Stimulated activated CD4-positive, alpha-beta T cell treated with anti-CD3 and anti-CD28 coated beads, Interleukin-1b, Interleukin-23, amount 100 ng/mL, for 24 hours (primary cell): ENCODE results near the gene ABCF2.
A peak's percentile ranks its signal among the peaks of the same experiment; 100 is the strongest.

Experiments
- DNase-seq, 4 experiments: peaks; one replicate each; pipeline ENCODE4 v3.0.0-alpha.2; 2020; ENCODE audit warnings: low read depth in 4 of 4, low spot score in 1 of 4

ABCF2 gene

GRCh38 chr7:151242159-151243044, 15.4 kb upstream of the ABCF2 start:
- DNase-seq = no peak

GRCh38 chr7:151241755-151242096, 14.7 kb upstream of the ABCF2 start:
- no peak for DNase-seq

DNA sequence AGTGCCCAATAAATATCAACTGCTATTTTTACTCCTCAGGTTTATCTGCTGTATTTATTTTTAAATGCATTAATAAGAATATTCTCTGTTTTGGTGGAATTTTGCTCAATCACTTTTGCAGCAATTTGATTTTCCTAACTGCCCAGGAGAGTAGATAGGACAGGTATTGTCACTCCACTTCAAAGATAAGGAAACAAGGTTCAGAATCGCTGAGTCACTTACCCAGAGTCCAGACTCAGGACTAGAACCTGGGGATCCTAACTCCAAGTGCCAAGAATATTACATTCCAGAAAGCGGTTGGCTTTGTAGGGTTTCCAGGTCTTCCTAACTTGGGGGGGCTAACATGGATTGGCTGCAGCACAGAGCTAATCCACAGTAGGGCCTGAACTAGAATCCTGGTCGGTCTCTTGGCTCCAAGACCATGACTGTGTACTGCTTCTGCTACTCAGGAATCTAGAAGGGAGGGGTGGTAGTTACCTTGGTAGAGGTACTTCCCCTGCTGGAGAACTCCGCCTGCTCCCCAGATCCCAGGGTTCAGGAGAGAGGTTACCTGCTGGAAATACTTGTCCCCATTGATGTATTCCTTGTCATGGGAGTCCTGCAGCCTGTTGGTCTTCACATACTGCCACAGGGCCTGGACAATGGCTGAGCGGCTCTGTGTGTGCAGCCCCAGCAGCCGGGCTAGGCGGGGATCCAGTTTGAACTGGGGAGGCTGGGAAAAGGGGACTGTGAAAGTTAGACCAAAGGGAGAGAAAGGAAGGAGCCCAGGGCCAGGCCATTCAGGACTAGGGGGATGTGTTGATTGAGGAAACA, 14.1 kb upstream of the ABCF2 start:
- DNase-seq = no peak

DNA sequence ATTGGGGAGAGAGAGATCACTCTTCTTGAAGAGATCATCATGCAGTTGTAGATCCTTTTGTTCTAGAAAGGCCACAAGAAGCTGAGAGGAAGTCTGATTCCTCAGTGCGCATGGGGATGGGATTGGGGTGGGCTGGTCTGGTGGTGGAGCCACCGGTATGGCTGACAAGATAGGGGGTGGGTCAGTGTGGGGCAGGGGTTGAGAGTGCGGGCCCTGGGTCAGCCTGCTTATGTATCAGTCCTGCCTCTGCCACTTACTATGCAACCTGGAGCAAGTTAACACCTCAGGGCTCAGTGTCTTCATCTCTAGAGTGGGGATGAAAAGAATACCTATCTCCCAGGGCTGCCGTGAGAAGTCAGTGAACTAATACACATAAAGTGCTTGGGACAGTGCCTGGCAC, 13.5 kb upstream of the ABCF2 start:
- DNase-seq = no peak

- DNase-seq = no peak
Observed at GRCh38 chr7:151239837-151240459, 12.9 kb upstream of the ABCF2 start.

DNA sequence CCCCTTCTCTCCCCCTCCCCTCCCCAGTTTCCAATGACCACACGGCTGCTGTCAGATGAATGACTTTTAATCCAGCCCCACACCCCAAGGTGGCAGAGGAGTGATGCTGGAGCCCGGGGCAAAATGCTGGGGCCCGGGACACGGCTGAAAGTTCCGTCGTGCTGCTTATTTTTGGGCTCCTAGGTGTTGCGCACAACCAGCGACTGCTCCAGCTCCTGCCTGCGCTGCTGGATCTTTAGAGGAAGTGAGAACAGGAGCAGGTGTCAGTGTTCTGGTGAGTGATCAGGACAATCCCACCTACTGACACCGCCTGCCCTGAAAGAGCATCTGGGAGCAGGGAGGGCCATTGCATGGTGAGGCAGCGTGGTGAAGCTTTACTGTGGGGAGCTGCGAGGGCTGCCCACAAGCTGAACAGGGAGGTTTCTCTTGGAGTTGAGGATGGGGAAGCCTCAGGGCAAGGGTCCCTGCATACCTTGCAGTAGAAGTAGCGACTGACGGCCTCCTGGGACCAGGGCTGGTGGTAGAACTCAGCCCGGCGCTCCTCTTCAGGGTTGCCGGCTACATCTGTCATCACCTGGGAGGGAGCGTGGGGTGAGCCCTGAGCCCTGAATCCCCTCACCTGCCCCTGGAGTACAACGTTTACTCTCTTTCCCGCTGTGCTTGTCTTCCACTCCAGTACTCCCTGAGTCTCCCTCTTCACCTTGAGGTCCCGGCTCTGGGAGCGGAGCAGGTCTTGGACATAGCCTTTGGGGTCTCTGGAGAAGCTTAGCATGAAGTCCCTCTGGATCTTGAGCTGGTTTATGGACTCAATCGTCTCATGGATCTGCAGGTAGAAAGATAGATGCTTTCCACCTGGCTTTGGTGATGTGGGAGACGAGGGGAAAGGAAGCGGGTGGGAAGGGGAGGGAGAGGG, 12.2 kb upstream of the ABCF2 start:
- DNase-seq = no peak

- no peak for DNase-seq
Observed at GRCh38 chr7:151238190-151238810, 11.3 kb upstream of the ABCF2 start.

DNA sequence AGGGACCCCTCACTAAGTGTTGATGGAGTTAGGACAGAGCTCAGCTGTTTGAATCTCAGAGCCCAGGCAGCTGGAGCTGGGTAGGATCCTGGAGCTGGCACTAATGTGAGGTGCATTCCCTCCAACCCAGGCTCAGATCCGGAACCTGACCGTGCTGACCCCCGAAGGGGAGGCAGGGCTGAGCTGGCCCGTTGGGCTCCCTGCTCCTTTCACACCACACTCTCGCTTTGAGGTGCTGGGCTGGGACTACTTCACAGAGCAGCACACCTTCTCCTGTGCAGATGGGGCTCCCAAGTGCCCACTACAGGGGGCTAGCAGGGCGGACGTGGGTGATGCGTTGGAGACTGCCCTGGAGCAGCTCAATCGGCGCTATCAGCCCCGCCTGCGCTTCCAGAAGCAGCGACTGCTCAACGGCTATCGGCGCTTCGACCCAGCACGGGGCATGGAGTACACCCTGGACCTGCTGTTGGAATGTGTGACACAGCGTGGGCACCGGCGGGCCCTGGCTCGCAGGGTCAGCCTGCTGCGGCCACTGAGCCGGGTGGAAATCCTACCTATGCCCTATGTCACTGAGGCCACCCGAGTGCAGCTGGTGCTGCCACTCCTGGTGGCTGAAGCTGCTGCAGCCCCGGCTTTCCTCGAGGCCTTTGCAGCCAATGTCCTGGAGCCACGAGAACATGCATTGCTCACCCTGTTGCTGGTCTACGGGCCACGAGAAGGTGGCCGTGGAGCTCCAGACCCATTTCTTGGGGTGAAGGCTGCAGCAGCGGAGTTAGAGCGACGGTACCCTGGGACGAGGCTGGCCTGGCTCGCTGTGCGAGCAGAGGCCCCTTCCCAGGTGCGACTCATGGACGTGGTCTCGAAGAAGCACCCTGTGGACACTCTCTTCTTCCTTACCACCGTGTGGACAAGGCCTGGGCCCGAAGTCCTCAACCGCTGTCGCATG, 10.5 kb upstream of the ABCF2 start:
- no peak for DNase-seq

- DNase-seq = no peak
Observed at GRCh38 chr7:151236406-151236805, 9.4 kb upstream of the ABCF2 start.

DNA sequence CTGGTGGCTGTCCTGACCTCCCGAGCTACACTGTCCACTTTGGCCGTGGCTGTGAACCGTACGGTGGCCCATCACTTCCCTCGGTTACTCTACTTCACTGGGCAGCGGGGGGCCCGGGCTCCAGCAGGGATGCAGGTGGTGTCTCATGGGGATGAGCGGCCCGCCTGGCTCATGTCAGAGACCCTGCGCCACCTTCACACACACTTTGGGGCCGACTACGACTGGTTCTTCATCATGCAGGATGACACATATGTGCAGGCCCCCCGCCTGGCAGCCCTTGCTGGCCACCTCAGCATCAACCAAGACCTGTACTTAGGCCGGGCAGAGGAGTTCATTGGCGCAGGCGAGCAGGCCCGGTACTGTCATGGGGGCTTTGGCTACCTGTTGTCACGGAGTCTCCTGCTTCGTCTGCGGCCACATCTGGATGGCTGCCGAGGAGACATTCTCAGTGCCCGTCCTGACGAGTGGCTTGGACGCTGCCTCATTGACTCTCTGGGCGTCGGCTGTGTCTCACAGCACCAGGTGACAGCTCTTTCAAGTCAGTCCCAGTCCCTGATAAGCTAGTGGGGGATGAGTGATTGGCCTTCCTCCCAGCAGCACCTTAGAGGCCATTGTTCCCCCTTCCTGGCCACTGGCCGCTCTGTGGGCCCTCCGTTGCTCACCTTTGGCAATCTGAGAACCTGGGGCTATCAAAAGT, 8.2 kb upstream of the ABCF2 start:
- DNase-seq = no peak

DNA sequence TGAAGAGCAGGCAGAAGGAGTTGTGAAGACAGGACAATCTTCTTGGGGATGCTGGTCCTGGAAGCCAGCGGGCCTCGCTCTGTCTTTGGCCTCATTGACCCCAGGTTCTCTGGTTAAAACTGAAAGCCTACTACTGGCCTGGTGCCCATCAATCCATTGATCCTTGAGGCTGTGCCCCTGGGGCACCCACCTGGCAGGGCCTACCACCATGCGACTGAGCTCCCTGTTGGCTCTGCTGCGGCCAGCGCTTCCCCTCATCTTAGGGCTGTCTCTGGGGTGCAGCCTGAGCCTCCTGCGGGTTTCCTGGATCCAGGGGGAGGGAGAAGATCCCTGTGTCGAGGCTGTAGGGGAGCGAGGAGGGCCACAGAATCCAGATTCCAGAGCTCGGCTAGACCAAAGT, 6.8 kb upstream of the ABCF2 start:
- DNase-seq = no peak

DNA sequence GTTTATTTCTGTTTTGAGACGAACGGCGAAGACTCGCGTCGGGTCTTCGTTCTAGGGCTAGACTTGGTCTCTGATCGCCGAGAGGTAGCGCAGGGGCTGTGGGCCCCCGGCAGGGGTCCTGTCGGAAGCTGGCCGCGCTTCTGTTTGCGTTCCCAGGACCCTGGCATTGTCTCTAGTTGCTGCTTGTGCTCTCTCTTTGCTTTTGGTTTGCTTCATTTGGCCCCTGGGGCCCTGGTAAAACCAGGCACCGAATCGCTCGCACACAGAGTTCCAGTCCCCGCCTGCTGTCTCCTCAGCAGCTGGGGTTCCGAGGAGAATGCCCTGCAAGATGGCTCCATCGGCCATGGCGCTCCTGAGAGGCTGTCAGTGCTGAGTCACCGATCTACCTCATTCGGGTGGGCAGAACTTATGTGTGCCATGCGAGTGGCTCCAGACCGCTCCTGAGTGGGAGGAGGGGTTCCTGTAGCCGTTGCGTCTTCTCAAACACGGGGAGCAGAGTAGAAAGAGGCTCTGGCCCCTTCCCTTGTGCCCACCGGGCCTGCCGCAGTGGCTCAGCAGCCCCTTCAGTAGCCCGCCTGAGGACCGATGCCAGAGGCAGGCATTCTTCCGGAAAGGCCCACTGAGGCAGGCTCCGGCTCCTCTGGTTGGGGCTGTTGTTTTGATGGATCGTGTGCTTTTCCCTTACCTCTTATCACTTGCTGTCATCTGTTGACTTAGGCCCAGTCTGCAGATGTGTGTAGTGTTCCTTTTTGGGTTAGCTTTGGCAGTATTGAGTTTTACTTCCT, 6.1 kb upstream of the ABCF2 start:
- peak; percentile 38 to 71 (median 66) for DNase-seq

- peak; percentile 71 to 87 (median 79) for DNase-seq
Observed at GRCh38 chr7:151232091-151232916, 5.3 kb upstream of the ABCF2 start, which contains the start of gene CHPF2. TSS of gene CHPF2 (plus strand) at chr7:151232483. CDS start at chr7:151234012, 1,529 bp downstream.

GRCh38 chr7:151231080-151231479, 4.1 kb upstream of the ABCF2 start:
- no peak for DNase-seq

DNA sequence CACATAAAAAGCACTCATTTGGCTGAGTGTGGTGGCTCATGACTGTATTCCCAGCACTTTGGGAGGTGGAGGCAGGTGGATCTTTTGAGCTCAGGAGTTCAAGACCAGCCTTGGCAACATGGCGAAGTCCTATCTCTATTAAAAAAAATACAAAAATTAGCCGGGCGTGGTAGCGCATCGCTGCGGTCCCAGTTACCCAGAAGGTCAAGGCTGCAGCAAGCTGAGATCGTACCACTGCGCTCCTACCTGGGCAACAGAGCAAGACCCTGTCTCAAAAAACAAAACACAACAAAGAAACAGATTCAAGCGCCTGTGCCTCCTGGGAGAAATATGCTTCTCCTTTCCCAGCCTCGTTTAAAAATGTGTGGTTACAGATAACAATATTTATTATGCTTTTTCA, 2.2 kb upstream of the ABCF2 start:
- no peak for DNase-seq

DNA sequence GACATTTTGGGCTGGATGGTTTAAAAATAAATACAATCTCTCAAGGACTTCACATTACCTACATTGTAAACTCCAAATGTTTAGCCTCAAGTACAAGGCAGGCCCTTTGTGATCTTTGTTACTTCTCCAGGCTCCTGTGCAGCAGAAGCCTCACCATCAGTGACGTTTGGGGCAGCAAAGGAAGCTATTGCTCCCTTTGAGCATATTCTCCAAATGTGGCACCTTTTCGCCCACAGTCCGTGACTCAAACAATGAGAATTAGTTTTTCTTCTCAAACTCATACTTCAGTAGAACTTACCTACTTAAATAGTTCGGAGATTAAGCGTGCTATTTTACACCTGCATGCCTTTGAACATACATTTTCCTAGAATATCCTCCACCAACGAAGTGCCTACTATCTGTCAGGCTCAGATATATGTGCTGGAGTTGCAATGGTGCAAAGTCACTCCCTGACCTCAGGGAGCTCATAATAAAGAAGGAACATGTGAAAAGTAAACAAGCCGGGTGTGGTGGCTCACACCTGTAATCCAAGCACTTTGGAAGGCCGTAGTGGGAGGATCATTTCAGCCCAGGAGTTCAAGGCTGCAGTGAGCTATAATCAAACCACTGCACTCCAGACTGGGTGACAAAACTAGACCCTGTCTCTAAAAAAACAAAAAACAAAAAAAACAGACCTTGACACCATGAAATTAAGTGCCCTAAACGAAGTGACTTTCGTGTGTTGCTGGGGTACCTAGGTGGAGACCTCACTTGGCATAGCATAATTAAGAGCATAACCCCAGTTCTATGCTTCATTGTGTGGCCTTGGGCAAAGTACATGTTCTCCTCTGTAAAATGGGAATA, 1.2 kb upstream of the ABCF2 start:
- no peak for DNase-seq
